ENCODE measurements around the gene PAX3.

DNA sequence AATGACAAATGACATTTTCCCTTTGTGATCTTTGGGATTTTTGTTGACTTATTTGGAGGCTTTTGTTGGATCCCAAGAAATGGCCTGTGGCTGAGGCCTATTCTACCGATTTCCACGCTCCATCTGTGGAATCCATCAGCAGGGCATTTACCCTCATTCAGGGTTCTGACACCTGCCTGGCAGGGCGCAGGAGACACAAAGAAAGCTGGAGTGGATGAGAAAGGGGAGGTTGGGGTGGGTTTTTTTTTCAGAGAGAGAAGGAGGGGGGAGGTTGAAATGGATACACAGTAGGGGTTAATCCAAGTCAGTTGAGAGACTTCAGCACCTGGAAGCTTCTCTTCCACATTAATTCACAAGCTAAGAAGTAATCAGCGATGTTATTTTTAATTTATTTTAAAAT lies 59.7 kb downstream of the PAX3 start:
- TF ChIP-seq EZH2 (IDR thresholded peaks at IDR 0.05) (no peak), POLR2AphosphoS5 (IDR thresholded peaks at IDR 0.05; ENCODE audit: borderline replicate concordance, low read depth, low read length) (no peak), FOXP2 (optimal IDR thresholded peaks at IDR 0.05; ENCODE audit: control extremely low read depth, extremely low read length, insufficient read depth) (no peak)
